ENCODE data around the gene MBOAT2.

- no peak for TF ChIP-seq CTCF (IDR thresholded peaks at IDR 0.05)
- TF ChIP-seq POLR2A (IDR thresholded peaks at IDR 0.05): no peak
Observed at GRCh38 chr2:8993196-8993901, 10.1 kb downstream of the MBOAT2 start.

Measured in body of pancreas (tissue), 4 donors.